ENCODE data around the gene GPX3.

GRCh38 chr5:151051066-151051930 is 30.9 kb downstream of the GPX3 start:
- TF ChIP-seq CTCF (IDR thresholded peaks at IDR 0.05) (peak in 5 of 7 experiments; percentile 75 to 96 (median 84)), EP300 (IDR thresholded peaks at IDR 0.05) (no peak), POLR2A (IDR thresholded peaks at IDR 0.05) (no peak), POLR2AphosphoS5 (IDR thresholded peaks at IDR 0.05) (peak in 1 of 3 donors; percentile 69)

Measured in stomach (tissue), 4 donors.